ENCODE data around the gene ADCY9. TPM values are rescaled to one million over a fixed set of nuclear protein-coding genes. Genes with fewer than 3 reads are reported as not detected.

ADCY9 gene
- total RNA-seq, 4 donors from 2014 or later: 6.3 to 22.3 (median 11.2) TPM

DNA sequence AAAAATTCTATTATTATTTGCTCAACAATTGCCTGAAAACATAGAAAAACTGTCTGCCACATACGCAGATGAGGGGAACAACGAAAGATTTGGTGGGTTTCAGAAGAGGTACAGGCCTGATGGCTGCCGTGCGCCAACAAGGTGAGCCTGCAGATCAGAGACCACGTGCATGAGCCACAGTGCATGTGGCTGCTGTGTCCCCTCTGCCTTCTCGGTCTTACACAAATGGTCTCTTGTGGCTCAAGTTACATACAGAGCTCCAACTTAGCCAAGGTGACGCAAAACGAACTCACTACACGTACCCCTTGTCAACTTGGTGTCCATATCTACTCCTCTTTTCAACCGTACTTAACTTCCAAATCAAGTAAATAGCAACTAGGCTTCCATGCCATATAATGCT, 82.3 kb downstream of the ADCY9 start:
- intact Hi-C loops (cut with DNase I): no loop called here
- Histone ChIP-seq H3K9me3 (no peaks in the 10 kb centered on the region), H3K4me3 (no peak overlapping the region), H3K27me3 (no peaks in the 10 kb centered on the region), H3K36me3 (no peaks in the 10 kb centered on the region), H3K27ac (no peak overlapping the region), H3K4me1 (peaks cover 0 to 14% (median 6%) of the 10 kb centered on the region in 3 donors)
- 94 to 95% methylated on average over 10 of the region's 10 CpGs for WGBS, 2 donors
- DNase-seq: no peak
- TF ChIP-seq POLR2A (IDR thresholded peaks at IDR 0.05): no peak
- TF ChIP-seq, protein P1, sequence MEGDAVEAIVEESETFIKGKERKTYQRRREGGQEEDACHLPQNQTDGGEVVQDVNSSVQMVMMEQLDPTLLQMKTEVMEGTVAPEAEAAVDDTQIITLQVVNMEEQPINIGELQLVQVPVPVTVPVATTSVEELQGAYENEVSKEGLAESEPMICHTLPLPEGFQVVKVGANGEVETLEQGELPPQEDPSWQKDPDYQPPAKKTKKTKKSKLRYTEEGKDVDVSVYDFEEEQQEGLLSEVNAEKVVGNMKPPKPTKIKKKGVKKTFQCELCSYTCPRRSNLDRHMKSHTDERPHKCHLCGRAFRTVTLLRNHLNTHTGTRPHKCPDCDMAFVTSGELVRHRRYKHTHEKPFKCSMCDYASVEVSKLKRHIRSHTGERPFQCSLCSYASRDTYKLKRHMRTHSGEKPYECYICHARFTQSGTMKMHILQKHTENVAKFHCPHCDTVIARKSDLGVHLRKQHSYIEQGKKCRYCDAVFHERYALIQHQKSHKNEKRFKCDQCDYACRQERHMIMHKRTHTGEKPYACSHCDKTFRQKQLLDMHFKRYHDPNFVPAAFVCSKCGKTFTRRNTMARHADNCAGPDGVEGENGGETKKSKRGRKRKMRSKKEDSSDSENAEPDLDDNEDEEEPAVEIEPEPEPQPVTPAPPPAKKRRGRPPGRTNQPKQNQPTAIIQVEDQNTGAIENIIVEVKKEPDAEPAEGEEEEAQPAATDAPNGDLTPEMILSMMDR (IDR thresholded peaks at IDR 0.05): no peak

DNA sequence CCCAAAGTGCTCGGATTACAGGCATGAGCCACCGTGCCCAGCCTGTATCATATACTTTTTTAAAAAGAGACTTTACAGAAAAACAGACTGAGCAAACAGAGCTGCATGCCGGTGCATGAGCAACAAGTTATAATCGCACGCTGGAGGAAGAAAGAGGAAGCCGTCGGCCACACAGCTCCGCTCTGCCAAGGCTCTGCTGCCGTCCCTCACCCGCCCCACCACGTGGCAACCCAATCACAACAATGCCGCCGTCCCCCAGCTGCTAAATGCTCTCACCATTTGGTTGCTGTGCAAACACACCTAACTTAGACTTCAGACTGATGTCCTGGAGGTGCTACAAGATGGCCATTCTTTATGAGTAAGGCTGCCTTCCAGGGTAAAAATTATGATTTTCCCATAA, 83.5 kb downstream of the ADCY9 start:
- Histone ChIP-seq H3K36me3 (no peaks in the 10 kb centered on the region), H3K9me3 (no peaks in the 10 kb centered on the region), H3K27ac (peak overlapping the region in 2 of 4 donors; percentile 1 to 34), H3K27me3 (no peaks in the 10 kb centered on the region), H3K4me1 (peaks cover 0 to 14% (median 6%) of the 10 kb centered on the region in 3 donors), H3K4me3 (no peak overlapping the region)
- DNase-seq: no peak
- 7 to 23% methylated on average over 13 of the region's 13 CpGs for whole genome bisulfite sequencing, 2 donors
- no peak for TF ChIP-seq POLR2A (IDR thresholded peaks at IDR 0.05)
- TF ChIP-seq, protein P1 (IDR thresholded peaks at IDR 0.05): no peak
- intact Hi-C loops (cut with DNase I): no loop called here

DNA sequence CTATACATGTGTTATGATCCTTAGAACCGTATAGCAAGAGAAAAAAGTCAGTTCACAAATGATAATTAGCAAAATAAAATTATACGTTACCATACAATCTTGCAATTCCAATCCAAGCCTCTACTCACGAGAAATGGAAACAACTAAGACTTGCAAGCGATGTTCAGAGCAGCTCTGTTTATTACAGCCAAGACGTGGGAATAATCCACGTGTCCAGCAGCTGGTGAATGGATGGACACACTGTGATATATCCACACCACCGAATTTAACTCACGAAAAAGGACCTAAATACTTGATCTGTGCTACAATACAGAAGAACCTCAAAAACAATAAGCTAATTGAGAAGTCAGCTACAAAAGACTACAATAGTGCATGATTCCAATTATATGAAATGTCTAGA, 88.1 kb downstream of the ADCY9 start:
- no peak overlapping the region for H3K27ac ChIP-seq
- H3K4me1 ChIP-seq: peaks cover 0 to 13% (median 6%) of the 10 kb centered on the region in 3 donors
- intact Hi-C loops (cut with DNase I): no loop called here
- H3K36me3 ChIP-seq: no peaks in the 10 kb centered on the region
- 80 to 87% methylated on average over 8 of the region's 8 CpGs for WGBS, 2 donors
- no peak for TF ChIP-seq POLR2A (IDR thresholded peaks at IDR 0.05)
- TF ChIP-seq, protein P1 (IDR thresholded peaks at IDR 0.05): no peak
- no peak overlapping the region for H3K4me3 ChIP-seq
- no peak for DNase-seq
- H3K27me3 ChIP-seq: peaks cover 0 to 22% (median 0%) of the 10 kb centered on the region in 4 donors
- no peaks in the 10 kb centered on the region for H3K9me3 ChIP-seq

DNA sequence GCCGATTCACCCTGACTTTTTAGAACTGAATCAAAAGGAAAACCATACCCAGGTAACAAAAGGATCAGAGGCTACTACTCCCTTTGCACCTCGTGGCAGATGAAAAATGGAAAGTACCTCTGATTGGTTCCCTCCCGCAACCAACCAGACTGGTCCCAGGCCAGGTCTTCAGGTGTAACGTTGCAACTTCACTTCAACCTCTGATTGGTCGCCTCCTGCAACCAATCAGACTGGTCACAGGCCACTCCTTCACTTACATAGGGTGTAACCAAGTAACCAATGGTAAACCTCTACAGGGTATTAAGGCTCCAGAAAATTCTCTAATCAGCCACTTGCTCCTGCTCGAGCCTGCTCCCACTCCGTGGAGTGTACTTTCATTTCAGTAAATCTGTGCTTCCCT, 89.4 kb downstream of the ADCY9 start:
- Histone ChIP-seq H3K4me3 (no peak overlapping the region), H3K9me3 (no peaks in the 10 kb centered on the region), H3K4me1 (peaks cover 0 to 2% (median 2%) of the 10 kb centered on the region in 3 donors), H3K27me3 (peaks cover 0 to 33% (median 0%) of the 10 kb centered on the region in 4 donors), H3K36me3 (no peaks in the 10 kb centered on the region), H3K27ac (no peak overlapping the region)
- no peak for DNase-seq
- intact Hi-C loops (cut with DNase I): no loop called here
- TF ChIP-seq, protein P1 (IDR thresholded peaks at IDR 0.05): no peak
- TF ChIP-seq POLR2A (IDR thresholded peaks at IDR 0.05): no peak
- 90% methylated on average over 7 of the region's 7 CpGs for WGBS, 2 donors

DNA sequence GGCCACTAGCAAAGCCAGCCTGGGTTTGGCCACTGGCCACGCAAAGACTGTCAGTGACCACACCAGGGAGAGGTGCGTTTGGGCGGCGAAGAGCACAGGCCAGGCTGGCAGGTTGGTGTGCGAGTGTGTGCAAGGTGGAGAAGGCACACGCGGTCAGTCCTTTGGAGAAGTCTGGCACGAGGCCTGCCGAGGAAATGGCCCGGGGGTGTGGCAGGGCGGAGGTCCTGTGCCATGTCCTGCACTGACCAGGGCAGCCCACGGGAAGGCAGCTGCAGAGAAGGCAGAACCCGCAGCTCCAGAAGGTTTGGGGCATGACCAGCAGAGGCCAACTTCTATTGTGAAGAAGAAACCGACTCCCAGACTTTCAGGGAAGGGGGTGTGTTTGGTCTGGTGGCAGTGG, 90.8 kb downstream of the ADCY9 start:
- no peaks in the 10 kb centered on the region for H3K36me3 ChIP-seq
- no peak for DNase-seq
- 86 to 91% methylated on average over 12 to 13 of the region's 14 CpGs for WGBS, 2 donors
- TF ChIP-seq, protein P1 (IDR thresholded peaks at IDR 0.05): no peak
- no peak for TF ChIP-seq POLR2A (IDR thresholded peaks at IDR 0.05)
- no peak overlapping the region for H3K4me3 ChIP-seq
- peaks cover 0 to 16% (median 4%) of the 10 kb centered on the region in 3 donors for H3K4me1 ChIP-seq
- intact Hi-C loops (cut with DNase I): no loop called here
- H3K27me3 ChIP-seq: peaks cover 0 to 41% (median 0%) of the 10 kb centered on the region in 4 donors
- no peaks in the 10 kb centered on the region for H3K9me3 ChIP-seq
- H3K27ac ChIP-seq: no peak overlapping the region

Data from esophagus squamous epithelium (tissue), 5 donors.